Skin epidermis (tissue), 12 donors: ENCODE measurements around the gene ATXN1.
"Not testable (repeated sequence)": the region's sequence is repeated elsewhere in the genome, so short reads cannot be mapped to it uniquely, and the experiment has no call there.

Source experiments
- H3K27ac ChIP-seq, 21 experiments: fragments of 200-600 bp; sonication (generic) in 11 of 21; one replicate each; pipeline ENCODE4 v1.5.0; 2020; ENCODE audit warnings: mild to moderate bottlenecking in 3 of 21, inconsistent platforms in 2 of 21, moderate library complexity in 2 of 21
- H3K4me3 ChIP-seq, 7 experiments: fragments of 200-600 bp; sonication (generic) in 2 of 7; one replicate each; pipeline ENCODE4 v1.5.0; 2020; ENCODE audit warnings: inconsistent platforms in 2 of 7, mild to moderate bottlenecking in 2 of 7, moderate library complexity in 1 of 7

The ATXN1 gene

DNA sequence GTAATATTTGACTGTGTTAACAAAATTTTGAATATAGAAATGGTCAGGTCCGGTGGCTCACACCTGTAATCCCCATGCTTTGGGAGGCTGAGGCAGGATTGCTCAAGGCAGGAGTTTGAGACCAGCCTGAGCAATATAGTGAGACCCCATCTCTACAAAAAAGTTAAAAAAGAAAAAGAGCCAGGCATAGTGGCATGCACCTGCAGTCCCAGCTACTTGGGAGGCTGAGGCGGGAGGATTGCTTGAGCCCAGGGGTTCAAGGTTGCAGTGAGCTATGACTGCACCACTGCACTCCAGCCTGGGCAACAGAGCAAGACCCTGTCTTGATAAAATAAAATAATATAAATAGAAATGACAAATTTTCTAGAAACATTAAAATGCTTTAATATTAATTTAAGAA is 147.8 kb downstream of the ATXN1 start:
- not testable (repeated sequence) for H3K4me3 ChIP-seq, H3K27ac ChIP-seq

DNA sequence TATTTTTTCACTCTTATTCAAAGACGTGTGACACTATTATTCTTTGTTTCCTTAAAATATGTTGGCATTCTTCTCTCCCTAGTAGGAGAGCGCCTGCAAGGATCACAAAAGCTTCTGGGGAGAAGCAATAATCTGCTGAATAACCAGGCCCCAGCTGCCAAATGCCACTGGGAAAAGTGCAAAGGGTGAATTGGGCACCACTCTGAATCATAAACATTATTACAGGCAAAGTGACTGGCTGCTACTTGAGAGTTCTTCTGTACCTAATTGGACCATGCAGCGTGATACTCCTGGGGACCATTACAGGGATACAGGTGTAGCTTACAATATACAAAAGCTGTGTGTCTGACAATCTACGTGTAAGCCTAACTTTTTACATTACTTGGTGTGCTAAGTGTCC is 152.8 kb downstream of the ATXN1 start:
- no peak overlapping the region for H3K27ac ChIP-seq
- no peak overlapping the region for H3K4me3 ChIP-seq

DNA sequence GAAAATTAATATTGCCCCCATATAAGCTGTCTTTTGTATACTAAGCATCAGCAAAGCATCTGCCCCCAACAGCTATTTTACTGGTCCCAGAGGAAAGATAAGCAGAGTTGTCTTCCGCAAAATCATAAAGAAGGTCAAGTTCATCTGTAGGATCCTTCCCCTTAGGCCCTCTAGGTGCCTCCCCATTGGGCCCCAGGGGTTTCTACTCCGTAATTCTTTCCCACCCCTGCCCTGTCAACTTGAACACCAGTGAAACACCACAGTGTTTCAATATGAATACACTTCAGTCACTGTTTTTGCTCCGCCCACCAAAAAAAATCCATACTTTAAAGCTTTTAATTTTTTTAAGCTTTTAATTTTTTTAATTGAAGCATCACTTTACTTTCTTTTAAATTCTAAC is 159.2 kb downstream of the ATXN1 start:
- Histone ChIP-seq H3K27ac (no peak overlapping the region), H3K4me3 (no peak overlapping the region)

DNA sequence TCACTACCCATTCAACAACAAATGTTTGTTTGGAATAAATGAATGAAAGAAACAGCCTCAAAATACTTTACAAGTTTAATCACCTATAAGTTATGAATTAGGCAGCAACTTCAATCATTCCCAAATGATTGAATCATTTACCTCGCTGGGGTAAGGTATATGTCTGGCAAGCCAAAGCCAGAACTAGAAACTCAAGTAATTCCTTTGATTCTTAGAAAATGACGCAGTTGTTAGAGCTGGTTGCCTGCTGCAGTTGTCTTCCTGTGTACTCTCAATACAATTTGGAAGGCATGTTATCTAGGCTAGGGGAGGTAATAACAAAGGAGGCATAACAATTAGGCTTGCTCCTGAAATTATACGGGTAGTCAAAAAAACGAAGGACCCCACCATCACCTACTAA is 160.6 kb downstream of the ATXN1 start:
- Histone ChIP-seq H3K4me3 (no peak overlapping the region), H3K27ac (no peak overlapping the region)

DNA sequence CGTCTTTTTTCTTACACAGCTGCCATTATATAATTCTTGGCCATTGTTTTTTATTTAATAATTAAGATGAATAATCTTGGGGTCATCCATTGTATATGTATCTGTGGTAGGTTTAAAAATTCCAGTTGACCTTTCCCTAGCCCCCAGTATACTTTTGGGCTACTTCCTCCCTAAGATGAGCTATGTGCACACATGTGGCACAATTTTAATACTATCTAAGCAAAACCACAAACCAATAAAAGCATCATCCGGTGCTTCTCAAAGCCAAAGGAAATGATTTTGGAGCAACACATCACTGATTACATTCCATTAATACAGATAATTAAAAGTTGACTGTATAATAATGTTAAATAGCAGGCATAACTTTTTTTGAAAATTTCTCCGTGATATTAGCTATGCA is 161.2 kb downstream of the ATXN1 start:
- H3K27ac ChIP-seq = no peak overlapping the region
- no peak overlapping the region for H3K4me3 ChIP-seq

DNA sequence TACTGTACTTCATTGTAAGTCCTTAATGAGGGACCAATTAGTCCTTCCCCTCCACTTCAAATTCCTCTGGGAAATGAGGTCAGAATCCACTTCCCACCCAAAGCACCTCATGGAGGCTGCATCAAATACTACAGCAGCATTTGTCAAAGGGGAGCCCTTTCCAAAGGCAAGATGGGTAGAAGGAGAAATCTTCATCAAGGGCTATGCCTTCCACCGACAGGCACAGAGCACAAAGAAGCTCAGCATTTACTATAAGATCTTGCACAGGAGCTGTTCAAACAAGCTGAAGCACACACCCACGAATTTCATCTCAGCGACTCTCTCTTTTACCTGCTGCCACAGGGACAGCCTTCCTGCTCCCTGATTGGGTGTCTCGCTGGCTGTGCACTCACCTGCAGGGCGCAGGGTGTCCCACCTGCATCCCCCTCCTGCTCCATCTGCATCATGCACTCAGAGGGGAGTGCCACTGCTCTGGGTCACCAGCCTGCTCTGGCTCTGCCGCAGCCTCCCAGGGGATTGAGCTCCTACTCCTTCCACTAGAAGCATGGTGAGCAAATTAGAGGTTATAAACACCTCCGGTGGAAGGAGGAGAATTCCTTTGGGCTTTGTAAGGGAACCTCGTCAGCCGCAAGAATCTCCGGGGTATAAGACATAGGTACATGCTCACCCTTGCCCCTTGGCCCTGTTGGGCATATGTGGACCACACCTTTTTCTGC is 164.5 kb downstream of the ATXN1 start:
- H3K4me3 ChIP-seq = no peak overlapping the region
- H3K27ac ChIP-seq = no peak overlapping the region

DNA sequence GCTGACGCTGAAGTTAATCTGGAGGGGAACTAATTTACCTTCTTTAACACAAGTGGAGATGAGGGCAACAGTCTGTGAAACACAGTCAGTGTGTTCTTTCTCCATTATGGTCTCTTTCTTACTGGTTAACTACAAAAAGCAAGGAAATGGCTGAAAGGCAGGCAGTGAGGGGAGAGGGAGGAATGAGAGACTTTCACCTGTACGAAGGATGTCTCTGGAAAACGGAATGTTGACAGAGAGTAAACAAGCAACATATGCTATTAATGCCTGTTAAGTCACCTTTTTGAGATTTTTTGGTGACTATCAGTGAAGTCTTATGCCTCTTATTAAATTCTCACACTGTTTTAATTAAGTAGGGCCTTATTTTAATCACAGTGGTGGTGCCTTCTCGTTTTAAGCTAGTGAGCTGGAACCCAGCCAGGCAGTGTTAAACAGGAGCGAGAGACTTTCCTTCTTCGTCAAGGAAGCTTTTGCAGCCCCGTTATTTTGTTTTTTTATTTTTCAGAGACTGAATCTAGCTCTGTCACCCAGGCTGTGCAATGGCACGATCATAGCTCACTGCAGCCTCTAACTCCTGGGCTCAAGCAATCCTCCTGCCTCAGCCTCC is 165.6 kb downstream of the ATXN1 start:
- Histone ChIP-seq H3K4me3 (no peak overlapping the region), H3K27ac (no peak overlapping the region)

DNA sequence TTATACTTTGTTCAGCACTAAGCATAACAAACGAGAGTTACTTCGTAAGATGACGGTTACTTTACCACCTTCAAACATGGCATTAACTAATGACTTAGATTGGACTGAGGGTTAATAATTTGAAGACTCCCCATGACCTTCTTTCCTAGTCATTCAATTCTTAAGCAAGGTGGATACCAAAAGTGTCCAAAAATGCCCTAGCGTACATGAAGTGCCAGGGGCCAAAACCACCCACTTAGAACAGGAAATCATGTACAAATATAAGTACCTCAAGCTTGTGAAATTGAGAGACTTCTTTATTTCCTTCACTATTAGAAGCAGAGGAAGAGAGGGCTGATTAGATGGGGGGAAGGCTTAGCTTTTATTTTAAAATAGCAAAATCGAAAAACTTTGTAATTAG is 166.4 kb downstream of the ATXN1 start:
- no peak overlapping the region for H3K27ac ChIP-seq

DNA sequence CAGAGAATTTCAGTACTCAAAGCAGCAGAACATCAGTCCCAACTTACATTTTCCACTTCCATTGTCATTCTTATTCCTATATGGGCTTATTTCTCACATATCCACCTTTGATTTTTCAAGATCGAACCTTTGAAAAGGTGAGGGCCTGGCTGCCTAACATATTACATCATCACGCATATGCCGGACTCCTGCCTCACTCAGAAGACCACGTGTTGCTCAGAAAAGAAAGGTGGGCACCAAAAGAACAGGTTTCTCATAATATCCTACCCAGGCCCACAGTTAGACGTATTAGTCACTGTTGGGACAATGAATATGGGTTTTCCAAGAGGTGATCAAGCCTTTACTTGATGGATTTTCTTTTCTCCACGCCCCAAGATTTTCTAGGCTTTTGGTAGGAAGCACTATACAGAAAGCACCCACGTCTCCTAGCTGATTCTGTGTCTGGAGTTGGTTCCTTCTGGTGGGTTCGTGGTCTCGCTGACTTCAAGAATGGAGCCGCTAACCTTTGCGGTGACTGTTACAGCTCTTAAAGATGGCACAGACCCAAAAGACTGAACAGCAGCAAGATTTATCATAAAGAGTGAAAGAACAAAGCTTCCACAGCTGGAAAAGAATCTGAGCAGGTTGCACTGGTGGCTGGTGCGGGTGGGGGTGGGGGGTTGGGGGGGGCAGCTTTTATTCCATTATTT is 168.9 kb downstream of the ATXN1 start:
- no peak overlapping the region for H3K4me3 ChIP-seq
- H3K27ac ChIP-seq = peak overlapping the region in 8 of 21 experiments; percentile 4 to 70 (median 32)

More for the DNA sequence above, 166.4 kb downstream of the ATXN1 start:
- no peak overlapping the region for H3K4me3 ChIP-seq

DNA sequence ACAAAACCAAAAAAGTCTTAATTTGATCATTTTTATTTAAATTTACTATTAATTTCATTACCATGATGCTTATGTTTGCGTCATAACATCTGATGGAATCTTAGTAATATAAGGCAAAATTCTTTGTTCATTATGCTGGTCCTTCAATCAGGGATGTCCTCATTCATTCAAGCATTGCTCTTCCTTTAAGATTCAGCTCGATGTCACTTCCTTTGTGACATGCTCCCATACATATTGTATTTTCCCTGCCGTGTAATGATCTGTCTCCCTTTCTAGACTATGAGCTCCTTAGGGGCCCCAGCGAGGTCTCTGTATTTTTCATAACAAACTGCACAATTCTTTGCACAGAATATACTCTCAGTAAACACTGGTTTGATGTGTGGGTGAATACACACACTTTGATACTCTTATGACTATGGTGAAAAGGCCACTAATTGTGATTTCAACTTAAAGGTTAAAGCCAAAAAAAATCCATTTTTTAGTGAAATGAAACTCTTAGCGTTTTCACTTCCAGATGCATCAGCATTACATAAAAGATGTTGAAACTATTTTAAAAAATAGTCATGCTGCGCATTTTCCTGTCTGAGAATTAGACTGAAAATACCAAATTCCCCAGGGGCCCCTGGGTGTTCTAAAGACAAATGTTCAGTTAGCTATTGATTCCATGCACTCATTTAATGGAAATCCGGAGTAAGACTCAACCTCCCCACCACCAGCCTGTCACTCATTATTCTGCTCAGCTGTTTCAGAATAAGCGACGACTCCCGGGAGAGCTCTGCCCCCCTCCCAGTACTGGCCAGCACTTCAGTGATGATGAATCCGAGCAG is 169.7 kb downstream of the ATXN1 start:
- peak overlapping the region in 8 of 21 experiments; percentile 4 to 70 (median 38) for H3K27ac ChIP-seq

DNA sequence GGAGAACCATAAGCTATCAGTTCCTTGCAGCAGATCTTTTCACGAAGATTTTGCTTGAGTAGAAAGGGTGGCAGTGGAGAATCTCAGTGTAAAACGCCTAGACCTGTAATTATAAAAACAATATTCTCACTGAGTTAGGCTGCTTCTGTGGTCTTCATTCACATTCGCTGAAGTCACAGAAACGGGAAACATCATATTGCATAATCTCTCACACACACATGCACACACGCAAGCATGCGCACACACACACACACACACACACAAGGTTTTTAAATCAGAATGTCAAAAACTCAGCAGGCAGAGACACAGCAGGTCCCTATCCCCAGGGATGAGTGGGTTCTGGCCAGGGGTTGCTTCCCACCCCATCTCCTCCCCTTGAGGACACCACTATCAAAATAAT is 175.5 kb downstream of the ATXN1 start:
- Histone ChIP-seq H3K27ac (peak overlapping the region in 6 of 21 experiments; percentile 6 to 49 (median 26)), H3K4me3 (no peak overlapping the region)

More for the DNA sequence above, 169.7 kb downstream of the ATXN1 start:
- H3K4me3 ChIP-seq = no peak overlapping the region

DNA sequence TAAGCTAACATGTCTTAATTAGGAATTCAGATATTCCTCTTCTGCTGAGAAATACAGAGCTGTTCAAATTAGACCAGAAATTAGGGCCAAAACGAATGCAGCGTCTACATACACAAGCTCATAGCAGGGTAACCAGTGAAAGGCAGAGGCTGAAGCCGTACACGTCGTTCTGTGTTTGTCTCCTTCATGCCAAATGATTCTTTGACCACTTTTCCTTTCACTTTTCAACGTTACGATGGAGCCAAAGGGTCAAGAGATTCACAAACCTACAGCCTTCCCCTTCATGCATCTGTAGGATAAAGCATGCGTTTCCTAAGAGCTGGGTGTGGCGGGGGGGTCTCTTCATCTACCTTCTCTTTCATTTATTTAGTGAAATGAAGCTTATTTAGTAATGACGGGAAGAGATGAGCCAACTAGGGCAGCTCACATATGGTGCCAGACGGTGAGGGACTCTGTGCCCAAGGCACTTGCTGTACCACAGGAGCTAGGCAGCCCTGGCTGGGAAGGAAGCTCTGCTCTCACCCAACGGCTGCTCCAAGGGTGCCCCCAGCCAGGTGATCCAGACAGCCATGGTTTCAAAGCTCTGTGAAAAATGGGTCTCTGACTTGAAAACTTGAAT is 178.0 kb downstream of the ATXN1 start:
- H3K27ac ChIP-seq = no peak overlapping the region
- H3K4me3 ChIP-seq = no peak overlapping the region

DNA sequence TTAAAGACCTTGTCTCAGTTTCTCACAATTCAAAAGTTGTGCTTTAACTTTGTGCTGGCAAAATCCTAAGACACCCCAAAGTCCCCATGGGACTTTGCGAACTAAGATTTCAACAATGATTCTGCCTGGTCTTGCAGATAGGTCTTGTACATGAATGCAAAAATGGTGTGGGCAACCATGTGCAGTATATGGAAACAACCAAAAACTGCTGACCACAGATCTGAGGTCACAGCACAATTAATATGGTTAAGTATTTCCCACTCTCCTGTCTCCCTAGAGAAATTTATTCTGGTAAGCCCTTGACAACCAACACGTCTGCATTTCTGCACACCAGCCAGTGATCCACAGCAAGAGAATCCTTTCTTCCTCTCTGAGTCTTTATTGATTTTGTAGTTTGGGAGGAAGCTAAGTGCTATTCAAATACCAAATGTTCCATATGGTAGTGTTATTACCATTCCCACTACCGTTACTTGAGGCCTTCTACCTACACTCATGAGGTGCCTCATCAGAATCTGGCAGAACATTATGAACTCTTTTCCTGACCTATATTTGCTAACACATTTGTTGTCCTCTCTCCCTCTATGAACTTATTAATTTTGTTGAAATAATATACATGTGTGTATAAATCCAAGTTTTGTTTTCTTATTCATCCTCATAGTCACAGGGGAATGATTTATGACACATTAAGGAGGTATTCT is 178.7 kb downstream of the ATXN1 start:
- no peak overlapping the region for H3K27ac ChIP-seq
- H3K4me3 ChIP-seq = no peak overlapping the region

DNA sequence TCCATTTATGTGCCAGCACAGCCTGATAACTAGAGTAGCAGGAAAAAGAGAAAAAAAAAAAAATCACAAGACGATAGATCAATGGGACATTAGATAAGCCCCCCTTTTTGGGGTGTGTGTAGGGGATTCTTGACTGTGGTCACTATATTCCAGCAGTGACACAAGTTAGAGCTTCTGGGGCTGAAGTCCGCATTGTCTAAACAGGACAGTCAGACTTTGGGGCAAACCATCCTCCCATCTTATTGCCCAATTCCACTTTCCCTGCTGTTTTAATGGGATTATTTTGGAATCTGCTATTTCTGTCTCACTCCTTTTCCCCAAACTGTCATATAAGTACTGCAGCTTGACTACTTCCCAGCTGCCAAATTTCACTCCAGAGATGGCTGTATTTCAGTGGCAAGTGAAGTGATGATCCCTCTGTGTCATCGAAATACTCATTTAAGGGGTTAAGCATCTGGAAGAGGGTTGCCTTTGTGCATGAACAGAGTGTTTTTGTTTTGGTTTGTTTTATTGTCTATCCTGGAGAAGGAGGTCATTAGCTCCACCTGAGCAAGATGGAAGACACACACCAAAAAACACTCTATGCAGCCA is 182.5 kb downstream of the ATXN1 start:
- Histone ChIP-seq H3K4me3 (no peak overlapping the region), H3K27ac (no peak overlapping the region)

DNA sequence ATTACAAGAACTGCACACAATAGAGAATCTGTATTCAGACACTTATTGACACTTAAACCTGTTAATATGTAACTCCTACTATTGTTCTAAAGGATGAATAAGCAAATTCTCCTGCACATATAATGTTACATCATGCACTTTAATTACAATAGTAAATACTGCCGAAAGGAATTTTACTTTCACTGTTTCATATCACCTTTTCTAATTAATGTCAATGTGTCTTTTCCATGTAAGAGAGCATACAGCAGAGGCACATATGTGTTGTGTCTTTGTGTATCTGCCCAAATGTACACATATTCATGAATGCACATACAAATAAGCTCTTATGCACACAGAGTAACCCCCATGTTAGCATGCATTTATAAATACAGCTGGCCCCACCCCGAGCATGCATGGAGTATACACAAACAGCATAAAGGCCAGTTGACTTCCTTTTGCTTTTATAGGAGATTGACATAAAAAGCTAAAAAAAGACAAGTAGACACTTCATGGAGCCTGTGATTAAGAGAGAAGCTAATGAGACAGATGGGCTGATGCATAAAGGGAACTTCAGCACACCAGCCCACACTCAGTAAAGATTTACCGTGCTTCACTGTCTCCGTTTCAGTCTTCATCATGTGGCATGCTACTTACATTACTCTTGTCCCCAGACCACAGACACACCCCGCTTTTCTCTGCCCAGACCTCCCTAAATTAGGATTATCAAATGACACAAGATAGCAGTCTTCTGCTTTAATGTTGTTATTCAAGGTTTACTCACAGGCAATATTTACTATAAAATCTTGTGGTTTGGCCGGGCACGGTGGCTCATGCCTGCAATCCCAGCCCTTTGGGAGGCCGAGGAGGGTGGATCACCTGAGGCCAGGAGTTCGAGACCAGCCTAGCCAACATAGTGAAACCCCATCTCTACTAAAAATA is 184.6 kb downstream of the ATXN1 start:
- Histone ChIP-seq H3K4me3 (no peak overlapping the region), H3K27ac (no peak overlapping the region)

DNA sequence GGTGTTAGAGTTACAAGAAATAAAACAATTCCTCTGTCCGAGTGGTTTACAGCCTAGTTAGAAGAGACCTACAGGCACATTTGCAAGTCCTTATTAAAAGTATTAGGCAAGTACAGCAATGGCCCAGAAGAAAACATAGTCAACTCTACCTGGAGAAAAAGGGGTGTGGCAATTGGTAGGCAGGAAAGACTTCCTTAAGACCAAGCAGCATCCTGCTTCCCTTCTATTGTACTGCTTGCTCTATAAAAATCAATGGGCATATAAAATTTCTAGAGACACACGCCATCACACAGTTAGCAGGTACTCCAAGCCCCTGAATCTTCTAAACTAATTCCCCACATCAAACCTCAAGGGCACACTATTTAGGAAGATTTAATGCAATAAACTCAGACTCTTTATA is 185.6 kb downstream of the ATXN1 start:
- H3K4me3 ChIP-seq = no peak overlapping the region
- no peak overlapping the region for H3K27ac ChIP-seq

DNA sequence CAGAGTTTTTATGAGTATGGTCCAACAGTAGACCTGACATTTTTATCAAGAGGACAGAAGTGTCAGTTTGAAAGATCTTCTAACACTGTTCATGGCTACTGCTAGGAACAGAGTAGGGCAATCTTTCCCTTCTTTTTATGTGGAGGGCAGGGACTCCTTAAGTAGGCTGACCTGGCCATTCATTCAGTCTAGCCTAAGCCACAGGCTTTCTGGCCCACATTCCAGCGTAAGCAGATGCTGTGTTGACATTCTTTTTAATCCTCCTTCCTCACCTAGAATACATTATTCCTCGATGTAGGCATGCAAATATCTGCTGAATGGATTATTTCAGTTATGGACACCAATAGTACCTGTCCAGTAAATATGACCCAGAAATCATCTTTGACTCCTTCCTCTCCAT is 188.3 kb downstream of the ATXN1 start:
- no peak overlapping the region for H3K4me3 ChIP-seq
- H3K27ac ChIP-seq = no peak overlapping the region

DNA sequence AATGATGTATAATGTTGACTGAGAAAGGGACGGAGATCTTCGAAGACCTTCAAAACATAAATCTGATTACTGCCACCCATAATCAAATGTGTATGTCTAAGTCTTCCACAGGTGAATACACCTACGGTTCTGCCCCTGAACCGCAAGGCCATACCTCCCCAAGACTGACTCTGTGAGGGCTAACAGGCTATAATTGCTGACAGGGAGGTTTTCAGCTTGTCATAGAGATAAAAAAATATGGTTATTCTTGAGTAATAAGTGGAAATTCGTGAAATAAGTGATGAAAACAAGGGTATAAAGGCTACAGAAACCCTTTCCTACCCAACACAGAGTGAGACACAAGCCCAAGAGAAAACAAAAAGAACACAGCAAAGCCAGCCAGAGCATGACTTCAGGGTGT is 188.9 kb downstream of the ATXN1 start:
- Histone ChIP-seq H3K27ac (no peak overlapping the region), H3K4me3 (no peak overlapping the region)
